BLaER1 treated with 17β-estradiol and CSF1 and Interleukin-3, amounts not matched to agents 10 nM and 100 nM (cell line): ENCODE measurements around the gene LMBR1L.
"Not testable (repeated sequence)": the region's sequence is repeated elsewhere in the genome, so short reads cannot be mapped to it uniquely, and the experiment has no call there.

Source experiments
- H3K27ac ChIP-seq, 11 experiments: shearing (Covaris generic); formaldehyde crosslinking; 2 replicates each; pipeline ENCODE4 v1.8.1; 2022
- H3K27me3 ChIP-seq, 11 experiments: shearing (Covaris generic); formaldehyde crosslinking; 2 replicates each; pipeline ENCODE4 v1.8.1; 2022
- H3K36me3 ChIP-seq, 11 experiments: shearing (Covaris generic); formaldehyde crosslinking; 2 replicates each; pipeline ENCODE4 v1.8.1; 2022
- H3K4me1 ChIP-seq, 10 experiments: shearing (Covaris generic); formaldehyde crosslinking; 2 replicates each; pipeline ENCODE4 v1.8.1; 2022
- H3K4me2 ChIP-seq, 11 experiments: shearing (Covaris generic); formaldehyde crosslinking; 2 replicates each; pipeline ENCODE4 v1.8.1; 2022
- H3K4me3 ChIP-seq, 10 experiments: shearing (Covaris generic); formaldehyde crosslinking; 2 replicates each; pipeline ENCODE4 v1.8.1; 2022
- H3K9ac ChIP-seq, 11 experiments: shearing (Covaris generic); formaldehyde crosslinking; 2 replicates each; pipeline ENCODE4 v1.8.1; 2022
- H3K9me3 ChIP-seq, 11 experiments: shearing (Covaris generic); formaldehyde crosslinking; replicated peaks in 1 of 11; 2 replicates each; pipeline ENCODE4 v1.8.1; 2022
- H4K20me1 ChIP-seq, 11 experiments: shearing (Covaris generic); formaldehyde crosslinking; 2 replicates each; pipeline ENCODE4 v1.8.1; 2022
- Cebpa-rat ChIP-seq, 11 experiments: shearing (Covaris generic); IDR thresholded peaks; 2 replicates each; pipeline ENCODE4 v1.8.1; 2022

LMBR1L gene

DNA sequence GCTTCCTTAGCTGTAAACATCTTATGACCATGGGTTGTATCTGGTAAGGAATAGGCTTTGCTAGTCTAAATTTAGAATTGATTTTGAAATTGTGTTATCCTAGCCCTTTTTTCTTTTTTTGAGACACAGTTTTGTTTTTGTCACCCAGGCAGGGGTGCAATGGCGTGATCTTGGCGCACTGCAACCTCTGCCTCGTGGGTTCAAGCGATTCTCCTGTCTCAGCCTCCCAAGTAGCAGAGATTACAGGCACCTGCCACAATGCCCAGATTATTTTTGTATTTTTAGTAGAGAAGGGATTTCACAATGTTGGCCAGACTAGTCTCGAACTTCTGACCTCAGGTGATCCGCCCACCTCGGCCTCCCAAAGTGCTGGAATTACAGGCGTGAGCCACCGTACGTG lies 22.9 kb upstream of the LMBR1L start:
- Histone ChIP-seq H3K4me1 (peaks cover 38 to 47% (median 42%) of the 10 kb centered on the region in 10 experiments), H3K27ac (peak overlapping the region in 8 of 11 experiments; percentile 12 to 99 (median 36); a peak in 14 of 22 replicates), H3K9ac (peak overlapping the region in 7 of 11 experiments; percentile 55 to 100 (median 99); a peak in 10 of 22 replicates), H3K4me3 (peak overlapping the region in 2 of 10 experiments; percentile 77 to 95; a peak in 2 of 20 replicates), H3K27me3 (no peaks in the 10 kb centered on the region), H4K20me1 (peaks cover 20 to 26% (median 24%) of the 10 kb centered on the region in 11 experiments), H3K4me2 (peak overlapping the region; percentile 83 to 100 (median 92)), H3K36me3 (peaks cover 15 to 28% (median 20%) of the 10 kb centered on the region in 11 experiments), H3K9me3 (no peaks in the 10 kb centered on the region)
- peak in 1 of 11 experiments; percentile 30; a peak in 1 of 22 replicates for TF ChIP-seq Cebpa-rat (IDR thresholded peaks at IDR 0.05)

DNA sequence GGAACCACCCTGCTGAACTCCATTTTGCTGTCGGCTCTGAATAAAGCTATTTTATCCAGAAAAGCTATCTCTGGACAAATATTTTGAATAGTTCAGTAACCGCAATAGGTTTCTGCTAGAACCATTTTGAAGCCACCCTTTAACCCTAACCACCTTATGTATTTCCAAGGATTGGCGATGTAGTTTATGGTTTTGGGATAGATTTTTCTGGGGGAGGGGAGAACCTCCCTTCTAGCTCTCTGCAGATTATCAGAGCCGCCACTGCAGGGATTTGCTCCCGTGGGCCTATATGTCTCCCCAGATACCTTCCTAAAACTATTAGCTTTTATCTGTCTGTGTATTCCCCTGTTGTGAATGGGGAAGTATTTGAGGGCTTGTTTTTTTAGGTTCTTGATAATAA lies 22.4 kb upstream of the LMBR1L start:
- no peaks in the 10 kb centered on the region for H3K27me3 ChIP-seq
- TF ChIP-seq Cebpa-rat (IDR thresholded peaks at IDR 0.05) = no peak
- H3K9me3 ChIP-seq = no peaks in the 10 kb centered on the region
- H4K20me1 ChIP-seq = peaks cover 22 to 27% (median 26%) of the 10 kb centered on the region in 11 experiments
- H3K4me2 ChIP-seq = peak overlapping the region; percentile 83 to 100 (median 92)
- peak overlapping the region in 10 of 11 experiments; percentile 17 to 100 (median 50); a peak in 14 of 22 replicates for H3K27ac ChIP-seq
- H3K9ac ChIP-seq = peak overlapping the region; percentile 55 to 100 (median 100); a peak in 19 of 22 replicates
- peaks cover 16 to 29% (median 22%) of the 10 kb centered on the region in 11 experiments for H3K36me3 ChIP-seq
- H3K4me1 ChIP-seq = peaks cover 35 to 44% (median 38%) of the 10 kb centered on the region in 10 experiments
- peak overlapping the region; percentile 77 to 100 (median 98); a peak in 15 of 20 replicates for H3K4me3 ChIP-seq

DNA sequence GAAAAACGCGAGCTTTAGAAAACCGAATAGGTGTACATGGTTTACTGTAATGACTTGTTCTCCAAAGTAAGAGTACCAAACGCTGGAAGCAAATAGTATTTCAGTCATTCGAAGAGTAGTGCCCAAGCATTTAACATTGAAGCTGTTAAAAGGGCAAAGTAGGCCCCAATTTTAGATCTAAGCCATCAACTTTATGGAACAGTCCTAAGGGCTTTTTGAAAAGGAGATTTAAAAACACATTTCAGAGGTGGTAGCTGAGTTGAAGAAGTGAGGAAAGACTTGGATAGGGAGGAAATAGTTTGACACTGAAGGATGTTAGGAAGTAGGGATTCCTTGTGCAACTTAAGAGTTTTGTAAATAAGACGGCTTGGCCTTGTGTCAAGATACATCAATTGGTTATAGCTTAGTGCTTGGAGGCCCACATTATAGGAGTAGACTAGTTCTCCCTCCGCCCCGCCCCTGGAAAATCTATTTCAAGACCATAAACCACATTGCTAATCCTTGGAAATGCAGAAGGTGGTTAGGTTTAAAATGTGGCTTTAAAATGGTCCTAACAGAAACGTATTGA lies 21.3 kb upstream of the LMBR1L start:
- peaks cover 35 to 49% (median 39%) of the 10 kb centered on the region in 10 experiments for H3K4me1 ChIP-seq
- H3K27me3 ChIP-seq = no peaks in the 10 kb centered on the region
- no peaks in the 10 kb centered on the region for H3K9me3 ChIP-seq
- H3K4me2 ChIP-seq = peak overlapping the region; percentile 83 to 100 (median 92)
- peaks cover 26 to 36% (median 32%) of the 10 kb centered on the region in 11 experiments for H3K36me3 ChIP-seq
- peak overlapping the region; percentile 56 to 100 (median 99); a peak in 21 of 22 replicates for H3K27ac ChIP-seq
- H3K4me3 ChIP-seq = peak overlapping the region; percentile 77 to 100 (median 98)
- peak overlapping the region; percentile 98 to 100 (median 100) for H3K9ac ChIP-seq
- no peak for TF ChIP-seq Cebpa-rat (IDR thresholded peaks at IDR 0.05)
- H4K20me1 ChIP-seq = peaks cover 32 to 38% (median 36%) of the 10 kb centered on the region in 11 experiments

DNA sequence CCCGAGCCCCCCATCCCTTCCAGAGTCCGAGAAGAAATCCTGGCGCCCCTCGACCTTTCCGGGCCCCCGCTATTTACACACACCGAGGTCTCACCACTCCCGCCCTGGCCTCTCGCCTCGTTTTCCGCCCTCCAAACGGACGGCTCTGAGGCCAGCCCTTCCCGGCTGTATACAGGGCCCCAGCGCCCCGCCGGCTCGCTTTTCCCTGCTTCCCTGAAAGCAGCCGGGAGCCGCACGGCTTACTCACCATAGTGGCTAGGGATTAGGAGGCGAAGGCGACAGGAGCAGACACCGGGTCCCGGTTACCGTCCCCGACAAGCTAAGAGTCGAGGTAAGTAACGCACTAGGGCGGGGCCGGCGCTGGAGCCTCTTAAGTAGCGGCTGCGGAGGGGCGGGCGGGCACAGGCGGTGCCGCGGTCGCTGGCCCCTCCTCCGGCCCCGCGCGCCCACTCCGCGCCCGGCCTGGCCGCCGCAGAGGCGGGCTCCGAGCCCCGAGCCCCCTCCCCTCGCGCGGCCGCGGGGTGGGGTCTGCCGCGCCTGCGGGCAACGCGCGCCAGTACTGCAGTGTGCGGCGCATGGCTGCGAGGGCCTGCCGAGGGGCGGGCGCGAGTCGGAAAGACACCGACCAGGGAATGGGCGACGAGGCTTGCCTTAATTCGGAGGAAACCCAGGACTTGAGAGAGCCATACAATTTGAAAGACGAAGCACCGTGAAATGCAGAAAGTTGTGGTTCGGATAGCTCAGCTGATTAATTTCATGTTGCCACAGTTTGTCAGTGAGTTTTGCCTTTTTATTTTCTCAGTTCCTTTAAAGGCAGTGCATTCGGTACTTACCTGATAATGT lies 20.6 kb upstream of the LMBR1L start, which contains the start of gene TUBA1B:
Gene TUBA1B (minus strand): TSS at position 345 of the 843 bp plus-strand sequence. CDS start 95 bp downstream, at position 250.
- H4K20me1 ChIP-seq = peaks cover 34 to 43% (median 40%) of the 10 kb centered on the region in 11 experiments
- peaks cover 35 to 50% (median 39%) of the 10 kb centered on the region in 10 experiments for H3K4me1 ChIP-seq
- H3K4me2 ChIP-seq = peak within 1 kb of the TSS; percentile 83 to 100 (median 92)
- peak within 1 kb of the TSS; percentile 98 to 100 (median 100) for H3K9ac ChIP-seq
- H3K27me3 ChIP-seq = no peaks in the 10 kb centered on the region
- H3K27ac ChIP-seq = peak within 1 kb of the TSS; percentile 96 to 100 (median 99)
- TF ChIP-seq Cebpa-rat (IDR thresholded peaks at IDR 0.05) = no peak
- H3K36me3 ChIP-seq = peaks cover 29 to 39% (median 36%) of the 10 kb centered on the region in 11 experiments
- no peaks in the 10 kb centered on the region for H3K9me3 ChIP-seq
- H3K4me3 ChIP-seq = peak within 1 kb of the TSS; percentile 77 to 100 (median 98)

DNA sequence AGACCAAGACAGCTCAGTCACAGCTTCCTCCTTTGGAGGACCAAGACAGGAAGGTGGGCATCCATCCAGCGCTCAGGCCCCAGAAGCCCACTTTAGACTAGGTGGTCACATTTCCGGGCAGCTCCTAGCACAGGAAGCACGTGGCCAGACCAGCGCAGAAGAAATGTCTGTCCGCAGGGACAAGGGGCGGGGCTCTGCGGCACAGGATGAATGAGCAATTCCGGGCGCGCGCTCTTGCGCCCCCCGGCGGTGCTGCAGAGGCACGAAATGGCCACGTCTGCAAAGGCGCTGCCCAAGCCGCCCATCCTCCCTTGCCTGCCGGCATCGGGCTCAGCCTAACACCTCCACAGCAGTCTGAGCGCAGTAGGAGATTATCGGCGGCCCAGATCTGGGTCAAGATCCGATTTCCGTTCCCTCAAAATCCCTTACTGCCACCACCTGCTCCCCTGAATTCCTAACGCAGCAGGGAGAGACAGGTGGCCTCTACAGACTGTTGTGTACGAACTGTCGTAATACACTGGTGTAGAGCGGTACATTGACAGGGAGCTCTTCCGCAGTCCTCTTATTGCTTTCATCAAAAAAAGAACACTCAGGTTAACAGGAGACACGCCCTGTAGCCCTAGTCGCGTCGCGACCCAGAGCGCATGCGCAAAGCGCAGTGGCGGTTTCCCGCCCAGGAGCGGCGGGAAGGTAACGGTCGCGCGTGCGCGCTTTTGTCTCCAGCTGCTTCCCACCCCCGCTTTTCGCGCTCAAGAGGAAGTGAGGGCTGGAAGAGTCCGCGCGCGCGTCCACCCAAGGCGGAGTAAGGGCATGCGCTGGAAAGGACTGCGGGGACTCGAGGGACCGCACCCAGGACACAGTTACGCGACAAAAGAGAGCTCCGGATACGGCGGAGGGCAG lies 19.8 kb upstream of the LMBR1L start:
- Histone ChIP-seq H3K27ac (peak overlapping the region; percentile 96 to 100 (median 99)), H3K27me3 (no peaks in the 10 kb centered on the region), H3K4me2 (peak overlapping the region; percentile 83 to 100 (median 92)), H3K9ac (peak overlapping the region; percentile 98 to 100 (median 100)), H4K20me1 (peaks cover 34 to 50% (median 42%) of the 10 kb centered on the region in 11 experiments), H3K9me3 (no peaks in the 10 kb centered on the region), H3K4me1 (peaks cover 35 to 50% (median 39%) of the 10 kb centered on the region in 10 experiments), H3K36me3 (peaks cover 29 to 39% (median 36%) of the 10 kb centered on the region in 11 experiments), H3K4me3 (peak overlapping the region; percentile 77 to 100 (median 98))
- TF ChIP-seq Cebpa-rat (IDR thresholded peaks at IDR 0.05) = no peak

DNA sequence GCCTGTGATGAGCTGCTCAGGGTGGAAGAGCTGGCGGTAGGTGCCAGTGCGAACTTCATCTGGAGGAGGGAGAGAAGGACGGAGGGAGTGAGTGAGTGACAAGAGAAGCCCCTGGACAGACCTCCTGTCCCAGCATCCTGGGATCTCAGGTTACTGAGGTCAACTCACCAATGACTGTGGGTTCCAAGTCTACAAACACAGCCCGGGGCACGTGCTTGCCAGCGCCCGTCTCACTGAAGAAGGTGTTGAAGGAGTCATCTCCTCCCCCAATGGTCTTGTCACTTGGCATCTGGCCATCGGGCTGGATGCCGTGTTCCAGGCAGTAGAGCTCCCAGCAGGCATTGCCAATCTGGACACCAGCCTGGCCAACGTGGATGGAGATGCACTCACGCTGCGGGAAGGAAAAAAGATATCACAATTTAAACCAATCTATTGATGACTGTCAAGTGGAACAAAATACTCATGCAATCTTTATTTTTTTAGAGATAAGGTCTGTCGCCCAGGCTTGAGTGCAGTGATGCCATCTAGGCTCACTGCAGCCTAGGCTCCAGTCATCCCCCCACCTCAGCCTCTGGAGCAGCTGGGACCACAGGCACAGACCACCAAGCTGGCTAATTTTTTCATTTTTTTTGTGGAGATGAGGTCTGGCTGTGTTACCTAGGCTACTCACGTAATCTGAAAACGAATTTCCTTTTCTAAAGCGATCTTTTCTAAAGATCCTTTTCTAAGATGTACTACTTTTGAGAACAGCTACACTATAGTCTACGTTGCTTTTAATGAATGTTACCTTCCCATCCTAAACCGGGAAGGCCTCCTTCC lies 18.9 kb upstream of the LMBR1L start:
- H3K4me2 ChIP-seq = peak overlapping the region; percentile 83 to 100 (median 92)
- peaks cover 29 to 39% (median 36%) of the 10 kb centered on the region in 11 experiments for H3K36me3 ChIP-seq
- peak overlapping the region; percentile 98 to 100 (median 100) for H3K9ac ChIP-seq
- H3K27me3 ChIP-seq = no peaks in the 10 kb centered on the region
- H3K4me3 ChIP-seq = peak overlapping the region; percentile 77 to 100 (median 98)
- no peaks in the 10 kb centered on the region for H3K9me3 ChIP-seq
- no peak for TF ChIP-seq Cebpa-rat (IDR thresholded peaks at IDR 0.05)
- H3K4me1 ChIP-seq = peaks cover 35 to 50% (median 39%) of the 10 kb centered on the region in 10 experiments
- peak overlapping the region; percentile 96 to 100 (median 99); a peak in 21 of 22 replicates for H3K27ac ChIP-seq
- H4K20me1 ChIP-seq = peaks cover 34 to 51% (median 42%) of the 10 kb centered on the region in 11 experiments

DNA sequence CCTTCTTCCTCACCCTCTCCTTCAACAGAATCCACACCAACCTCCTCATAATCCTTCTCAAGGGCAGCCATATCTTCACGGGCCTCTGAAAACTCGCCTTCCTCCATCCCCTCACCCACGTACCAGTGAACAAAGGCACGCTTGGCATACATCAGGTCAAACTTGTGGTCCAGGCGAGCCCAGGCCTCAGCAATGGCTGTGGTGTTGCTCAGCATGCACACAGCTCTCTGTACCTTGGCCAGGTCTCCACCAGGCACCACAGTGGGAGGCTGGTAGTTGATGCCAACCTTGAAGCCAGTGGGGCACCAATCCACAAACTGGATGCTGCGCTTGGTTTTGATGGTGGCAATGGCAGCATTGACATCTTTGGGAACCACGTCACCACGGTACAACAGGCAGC lies 17.3 kb upstream of the LMBR1L start:
- H3K9me3 ChIP-seq, H3K27ac ChIP-seq, H3K9ac ChIP-seq, H3K4me3 ChIP-seq, H3K27me3 ChIP-seq: not testable (repeated sequence)
- H3K36me3 ChIP-seq = peaks cover 29 to 39% (median 36%) of the 10 kb centered on the region in 11 experiments
- peaks cover 34 to 51% (median 42%) of the 10 kb centered on the region in 11 experiments for H4K20me1 ChIP-seq
- H3K4me1 ChIP-seq = peaks cover 24 to 37% (median 26%) of the 10 kb centered on the region in 10 experiments
- H3K4me2 ChIP-seq = peak overlapping the region in 2 of 11 experiments; percentile 5 to 19; a peak in 1 of 22 replicates
